ENCODE results near the gene CORO7. TPM values are rescaled to one million over a fixed set of nuclear protein-coding genes. Genes with fewer than 3 reads are reported as not detected.
A peak's percentile ranks its signal among the peaks of the same experiment; 100 is the strongest.

Gene CORO7
- 100 to 1,000 TPM in 1 of 3 donors, 10 to 100 TPM in 2; 37.6 to 112 (median 37.8) TPM for polyA plus RNA-seq

GRCh38 chr16:4416200-4417032 is at the start of gene CORO7:
TSS of gene CORO7 (minus strand) at chr16:4416596. CDS start at chr16:4416518, 78 bp downstream.
- Mint-ChIP-seq H3K4me1 (peaks cover 41 to 47% of the 10 kb centered on the region in 2 donors), H3K27ac (peak within 1 kb of the TSS; percentile 96 to 99 (median 98)), H3K4me3 (peak within 1 kb of the TSS; percentile 88 to 97 (median 95)), H3K27me3 (ENCODE audit: low read depth in 3 of 3) (peaks cover 25 to 40% (median 26%) of the 10 kb centered on the region in 3 donors), H3K9me3 (no peaks in the 10 kb centered on the region), H3K36me3 (peaks cover 0 to 7% (median 0%) of the 10 kb centered on the region in 3 donors)
- peak; percentile 100 for DNase-seq

- H3K9me3 Mint-ChIP-seq, result no peaks in the 10 kb centered on the region
- H3K27ac Mint-ChIP-seq, result peak overlapping the region; percentile 48 to 84 (median 77)
- peaks cover 8 to 27% (median 13%) of the 10 kb centered on the region in 3 donors for H3K36me3 Mint-ChIP-seq
- no peak for DNase-seq
- H3K4me3 Mint-ChIP-seq, result peak overlapping the region in 1 of 5 donors; percentile 45
- peaks cover 0 to 15% (median 4%) of the 10 kb centered on the region in 3 donors for H3K27me3 Mint-ChIP-seq (ENCODE audit: low read depth in 3 of 3)
- peaks cover 46 to 54% of the 10 kb centered on the region in 2 donors for H3K4me1 Mint-ChIP-seq
Measured at GRCh38 chr16:4463522-4464163, 47.2 kb upstream of the CORO7 start.

GRCh38 chr16:4461250-4462085 is 45.1 kb upstream of the CORO7 start:
- Mint-ChIP-seq H3K4me3 (no peak overlapping the region), H3K27ac (peak overlapping the region in 2 of 6 donors; percentile 11 to 53), H3K36me3 (peaks cover 5 to 23% (median 9%) of the 10 kb centered on the region in 3 donors), H3K27me3 (ENCODE audit: low read depth in 3 of 3) (peaks cover 0 to 15% (median 4%) of the 10 kb centered on the region in 3 donors), H3K9me3 (no peaks in the 10 kb centered on the region), H3K4me1 (peaks cover 34 to 46% of the 10 kb centered on the region in 2 donors)
- DNase-seq, result no peak

GRCh38 chr16:4460936-4461249 is 44.5 kb upstream of the CORO7 start:
- peak overlapping the region in 2 of 6 donors; percentile 11 to 53 for H3K27ac Mint-ChIP-seq
- H3K27me3 Mint-ChIP-seq (ENCODE audit: low read depth in 3 of 3), result peaks cover 0 to 9% (median 3%) of the 10 kb centered on the region in 3 donors
- H3K9me3 Mint-ChIP-seq, result no peaks in the 10 kb centered on the region
- peaks cover 4 to 22% (median 9%) of the 10 kb centered on the region in 3 donors for H3K36me3 Mint-ChIP-seq
- peak overlapping the region in 1 of 5 donors; percentile 47 for H3K4me3 Mint-ChIP-seq
- DNase-seq, result no peak
- H3K4me1 Mint-ChIP-seq, result peaks cover 28 to 40% of the 10 kb centered on the region in 2 donors

- Mint-ChIP-seq H3K27ac (no peak overlapping the region), H3K9me3 (no peaks in the 10 kb centered on the region), H3K4me1 (peaks cover 15 to 22% of the 10 kb centered on the region in 2 donors), H3K27me3 (ENCODE audit: low read depth in 3 of 3) (peaks cover 0 to 3% (median 0%) of the 10 kb centered on the region in 3 donors), H3K36me3 (peaks cover 4 to 31% (median 15%) of the 10 kb centered on the region in 3 donors), H3K4me3 (no peak overlapping the region)
- DNase-seq, result no peak
Measured at GRCh38 chr16:4455951-4456350, 39.6 kb upstream of the CORO7 start.

GRCh38 chr16:4455081-4455480 is 38.7 kb upstream of the CORO7 start:
- Mint-ChIP-seq H3K4me1 (peaks cover 13 to 18% of the 10 kb centered on the region in 2 donors), H3K27me3 (ENCODE audit: low read depth in 3 of 3) (peaks cover 0 to 3% (median 0%) of the 10 kb centered on the region in 3 donors), H3K27ac (no peak overlapping the region), H3K36me3 (peaks cover 4 to 36% (median 15%) of the 10 kb centered on the region in 3 donors), H3K9me3 (no peaks in the 10 kb centered on the region), H3K4me3 (no peak overlapping the region)
- DNase-seq, result no peak

GRCh38 chr16:4454623-4455022 is 38.2 kb upstream of the CORO7 start:
- no peak overlapping the region for H3K27ac Mint-ChIP-seq
- no peak overlapping the region for H3K4me3 Mint-ChIP-seq
- peaks cover 0 to 3% (median 0%) of the 10 kb centered on the region in 3 donors for H3K27me3 Mint-ChIP-seq (ENCODE audit: low read depth in 3 of 3)
- no peaks in the 10 kb centered on the region for H3K9me3 Mint-ChIP-seq
- H3K36me3 Mint-ChIP-seq, result peaks cover 4 to 40% (median 15%) of the 10 kb centered on the region in 3 donors
- peaks cover 9 to 13% of the 10 kb centered on the region in 2 donors for H3K4me1 Mint-ChIP-seq
- DNase-seq, result no peak

GRCh38 chr16:4452674-4453073 is 36.3 kb upstream of the CORO7 start:
- peaks cover 0 to 4% of the 10 kb centered on the region in 2 donors for H3K4me1 Mint-ChIP-seq
- H3K4me3 Mint-ChIP-seq, result no peak overlapping the region
- no peaks in the 10 kb centered on the region for H3K27me3 Mint-ChIP-seq (ENCODE audit: low read depth in 3 of 3)
- DNase-seq, result no peak
- peaks cover 4 to 38% (median 9%) of the 10 kb centered on the region in 3 donors for H3K36me3 Mint-ChIP-seq
- no peaks in the 10 kb centered on the region for H3K9me3 Mint-ChIP-seq
- peak overlapping the region in 2 of 6 donors; percentile 18 to 53 for H3K27ac Mint-ChIP-seq

- Mint-ChIP-seq H3K36me3 (peaks cover 6 to 44% (median 7%) of the 10 kb centered on the region in 3 donors), H3K27ac (no peak overlapping the region), H3K4me3 (no peak overlapping the region), H3K27me3 (ENCODE audit: low read depth in 3 of 3) (no peaks in the 10 kb centered on the region), H3K4me1 (no peaks in the 10 kb centered on the region), H3K9me3 (peaks cover 0 to 1% (median 0%) of the 10 kb centered on the region in 6 donors)
- DNase-seq, result no peak
Measured at GRCh38 chr16:4450931-4451519, 34.6 kb upstream of the CORO7 start.

GRCh38 chr16:4450430-4450829 is 34.0 kb upstream of the CORO7 start:
- Mint-ChIP-seq H3K36me3 (peaks cover 6 to 44% (median 8%) of the 10 kb centered on the region in 3 donors), H3K27me3 (ENCODE audit: low read depth in 3 of 3) (no peaks in the 10 kb centered on the region), H3K9me3 (peaks cover 0 to 1% (median 0%) of the 10 kb centered on the region in 6 donors), H3K4me1 (no peaks in the 10 kb centered on the region), H3K4me3 (no peak overlapping the region), H3K27ac (no peak overlapping the region)
- DNase-seq, result no peak

GRCh38 chr16:4443986-4444385 is 27.6 kb upstream of the CORO7 start:
- no peak overlapping the region for H3K27ac Mint-ChIP-seq
- H3K4me3 Mint-ChIP-seq, result no peak overlapping the region

GRCh38 chr16:4443271-4443670 is 26.9 kb upstream of the CORO7 start:
- peaks cover 0 to 1% (median 0%) of the 10 kb centered on the region in 6 donors for H3K9me3 Mint-ChIP-seq
- peaks cover 5 to 59% (median 33%) of the 10 kb centered on the region in 3 donors for H3K36me3 Mint-ChIP-seq
- peaks cover 2 to 7% (median 2%) of the 10 kb centered on the region in 3 donors for H3K27me3 Mint-ChIP-seq (ENCODE audit: low read depth in 3 of 3)
- H3K27ac Mint-ChIP-seq, result peak overlapping the region in 1 of 6 donors; percentile 56
- DNase-seq, result no peak
- H3K4me1 Mint-ChIP-seq, result no peaks in the 10 kb centered on the region
- H3K4me3 Mint-ChIP-seq, result no peak overlapping the region

More at GRCh38 chr16:4443986-4444385, 27.6 kb upstream of the CORO7 start:
- peaks cover 5 to 56% (median 33%) of the 10 kb centered on the region in 3 donors for H3K36me3 Mint-ChIP-seq
- DNase-seq, result no peak
- no peaks in the 10 kb centered on the region for H3K4me1 Mint-ChIP-seq
- peaks cover 0 to 1% (median 0%) of the 10 kb centered on the region in 6 donors for H3K9me3 Mint-ChIP-seq
- H3K27me3 Mint-ChIP-seq (ENCODE audit: low read depth in 3 of 3), result peaks cover 2 to 7% (median 2%) of the 10 kb centered on the region in 3 donors

GRCh38 chr16:4442371-4442770 is 26.0 kb upstream of the CORO7 start:
- DNase-seq, result no peak
- Mint-ChIP-seq H3K27me3 (ENCODE audit: low read depth in 3 of 3) (peaks cover 2 to 7% (median 2%) of the 10 kb centered on the region in 3 donors), H3K9me3 (peaks cover 0 to 1% (median 0%) of the 10 kb centered on the region in 6 donors), H3K4me1 (no peaks in the 10 kb centered on the region), H3K36me3 (peaks cover 5 to 62% (median 33%) of the 10 kb centered on the region in 3 donors), H3K4me3 (no peak overlapping the region), H3K27ac (no peak overlapping the region)
